CD14-positive monocyte (primary cell): Measurements from ENCODE around the gene WDR81. TPM values are rescaled to one million over a fixed set of nuclear protein-coding genes. Genes with fewer than 3 reads are reported as not detected.
A peak's percentile ranks its signal among the peaks of the same experiment; 100 is the strongest.
"Not testable (repeated sequence)": the region's sequence is repeated elsewhere in the genome, so short reads cannot be mapped to it uniquely, and the experiment has no call there.

Source experiments
- DNase-seq, 3 donors: peaks; one replicate each; pipeline ENCODE4 v3.0.0-alpha.2; 2011 to 2022
- H2AFZ ChIP-seq: 2 replicates; pipeline ENCODE4 v1.6.0; 2012; ENCODE audit warnings: mild to moderate bottlenecking, low read depth, low read length, inconsistent platforms; ENCODE audit not compliant: insufficient read depth, poor library complexity, severe bottlenecking
- H3K27ac ChIP-seq, 2 donors: 1 replicate in 1 of 2; 2 replicates in 1 of 2; pipeline ENCODE4 v1.5.1; 2012 to 2013; ENCODE audit warnings: low read length in 2 of 2, control low read depth in 1 of 2, inconsistent platforms in 1 of 2, low read depth in 1 of 2, mild to moderate bottlenecking in 1 of 2
- H3K27me3 ChIP-seq, 2 donors: one replicate each; pipeline versions ENCODE4 v1.6.0 to v1.6.1; 2011 to 2013; ENCODE audit warnings: low read length in 2 of 2; ENCODE audit not compliant: control insufficient read depth in 2 of 2, insufficient read depth in 2 of 2
- H3K36me3 ChIP-seq, 2 donors: replicated peaks in 1 of 2; 1 replicate in 1 of 2; 2 replicates in 1 of 2; pipeline versions ENCODE4 v1.5.1 to v1.6.1; 2012 to 2013; ENCODE audit warnings: low read length in 2 of 2, control low read depth in 1 of 2, inconsistent platforms in 1 of 2, mild to moderate bottlenecking in 1 of 2; ENCODE audit not compliant: insufficient read depth in 2 of 2, control insufficient read depth in 1 of 2
- H3K4me1 ChIP-seq, 2 donors: 1 replicate in 1 of 2; 2 replicates in 1 of 2; pipeline versions ENCODE4 v1.5.1 to v1.6.1; 2012 to 2013; ENCODE audit warnings: low read length in 2 of 2, control low read depth in 1 of 2, inconsistent platforms in 1 of 2, mild to moderate bottlenecking in 1 of 2, moderate library complexity in 1 of 2; ENCODE audit not compliant: insufficient read depth in 2 of 2, control insufficient read depth in 1 of 2
- H3K4me2 ChIP-seq: replicated peaks from 2 replicates; pipeline ENCODE3; 2012; ENCODE audit warnings: low read length, moderate library complexity, mild to moderate bottlenecking; ENCODE audit not compliant: poor library complexity, severe bottlenecking; ENCODE audit errors: extremely low read depth
- H3K4me3 ChIP-seq, 3 experiments: fragments of 200-600 bp in 1 of 3; sonication (generic) in 1 of 3; replicated peaks in 1 of 3; 1 replicate in 2 of 3; 2 replicates in 1 of 3; pipeline ENCODE4 v1.5.1; 2011 to 2013; ENCODE audit warnings: low read length in 3 of 3, mild to moderate bottlenecking in 3 of 3, control low read depth in 2 of 3, low read depth in 2 of 3, inconsistent platforms in 1 of 3, moderate library complexity in 1 of 3
- H3K79me2 ChIP-seq: 2 replicates; pipeline ENCODE4 v1.6.0; 2012; ENCODE audit warnings: mild to moderate bottlenecking, control low read depth, inconsistent platforms, low read length, moderate library complexity; ENCODE audit not compliant: insufficient read depth
- H3K9ac ChIP-seq: 2 replicates; pipeline ENCODE4 v1.6.0; 2017; ENCODE audit warnings: low read length, mild to moderate bottlenecking; ENCODE audit not compliant: insufficient read depth, poor library complexity, severe bottlenecking
- H3K9me3 ChIP-seq, 2 donors: replicated peaks in 1 of 2; 1 replicate in 1 of 2; 2 replicates in 1 of 2; pipeline versions ENCODE4 v1.5.1 to v1.6.1; 2012 to 2013; ENCODE audit warnings: low read length in 2 of 2, control low read depth in 1 of 2; ENCODE audit not compliant: control insufficient read depth in 1 of 2, insufficient read depth in 1 of 2
- H4K20me1 ChIP-seq: 2 replicates; pipeline ENCODE4 v1.6.0; 2012; ENCODE audit warnings: mild to moderate bottlenecking, low read length, control low read depth, moderate library complexity; ENCODE audit not compliant: insufficient read depth
- H3K27ac Mint-ChIP-seq, 7 donors: one replicate each; pipeline ENCODE4 v1.8.0; 2020; ENCODE audit warnings: mild to moderate bottlenecking in 7 of 7, mixed read lengths in 7 of 7, moderate library complexity in 6 of 7, inconsistent platforms in 2 of 7
- H3K27me3 Mint-ChIP-seq, 3 donors: one replicate each; pipeline ENCODE4 v1.8.0; 2021 to 2022; ENCODE audit warnings: low read depth in 3 of 3, mild to moderate bottlenecking in 3 of 3, mixed read lengths in 3 of 3, moderate library complexity in 3 of 3, inconsistent platforms in 1 of 3
- H3K36me3 Mint-ChIP-seq, 2 donors: one replicate each; pipeline ENCODE4 v1.8.0; 2020; ENCODE audit warnings: mixed read lengths in 2 of 2, inconsistent platforms in 1 of 2, mild to moderate bottlenecking in 1 of 2
- H3K4me1 Mint-ChIP-seq: one replicate; pipeline ENCODE4 v1.8.0; 2020; ENCODE audit warnings: mild to moderate bottlenecking, mixed read lengths
- H3K4me3 Mint-ChIP-seq, 2 donors: one replicate each; pipeline ENCODE4 v1.8.0; 2020; ENCODE audit warnings: mild to moderate bottlenecking in 2 of 2, mixed read lengths in 2 of 2, moderate library complexity in 1 of 2
- H3K9me3 Mint-ChIP-seq, 7 donors: one replicate each; pipeline ENCODE4 v1.8.0; 2020 to 2022; ENCODE audit warnings: mixed read lengths in 7 of 7, mild to moderate bottlenecking in 6 of 7, moderate library complexity in 6 of 7, inconsistent platforms in 2 of 7
- WGBS: methylation state at CpG from one replicate; pipeline ENCODE4 v1.1.5; 2013; ENCODE audit warnings: missing lambda C conversion rate; ENCODE audit not compliant: insufficient coverage; 5-methylcytosine and 5-hydroxymethylcytosine counted together
- intact Hi-C, 2 donors: fragments of 100-400 bp; cut with micrococcal nuclease; formaldehyde crosslinking; loops; one replicate each; pipeline versions ENCODE4 v1.15.0 to v1.15.1; 2023
- polyA plus RNA-seq, 3 donors: library from polyadenylated mRNA; depleted of rRNA in 1 of 3; unstranded in 2 of 3; stranded (reverse) in 1 of 3; fragments of 300-500 nt in 2 of 3; fragments of >200 nt in 1 of 3; fragmentation: Illumina TruSeq in 2 of 3; gene quantifications; 1 replicate in 2 of 3; 2 replicates in 1 of 3; pipeline ENCODE4 v1.2.3, GENCODE V29; 2012 to 2021
- TF ChIP-seq, protein P1 (sequence below): fragments of 200-600 bp; IDR thresholded peaks from one replicate; pipeline ENCODE4 v1.8.0; 2022; ENCODE audit warnings: antibody characterized with exemption, mild to moderate bottlenecking

Gene WDR81
- polyA plus RNA-seq, 3 donors, result 6.2 to 45.4 (median 8.8) TPM

DNA sequence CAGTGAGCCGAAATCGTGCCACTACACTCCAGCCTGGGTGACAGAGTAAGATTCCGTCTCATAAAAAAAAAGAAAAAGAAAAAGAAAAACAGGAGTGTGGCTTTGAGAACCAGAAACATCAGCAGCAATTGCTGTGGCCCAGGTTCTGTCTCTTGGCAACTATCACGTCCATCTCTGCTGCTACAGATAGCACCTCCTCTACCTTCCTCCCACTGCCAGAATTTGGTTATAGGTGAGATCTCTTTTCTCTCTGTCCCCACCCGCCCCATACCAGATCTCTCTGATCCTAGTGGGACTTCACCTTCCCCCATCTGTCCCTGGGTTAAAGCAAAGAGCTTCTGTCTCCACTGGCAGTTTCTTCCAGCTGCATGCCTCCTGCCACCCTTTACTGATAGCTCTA, 17.4 kb upstream of the WDR81 start:
- TF ChIP-seq, protein P1, sequence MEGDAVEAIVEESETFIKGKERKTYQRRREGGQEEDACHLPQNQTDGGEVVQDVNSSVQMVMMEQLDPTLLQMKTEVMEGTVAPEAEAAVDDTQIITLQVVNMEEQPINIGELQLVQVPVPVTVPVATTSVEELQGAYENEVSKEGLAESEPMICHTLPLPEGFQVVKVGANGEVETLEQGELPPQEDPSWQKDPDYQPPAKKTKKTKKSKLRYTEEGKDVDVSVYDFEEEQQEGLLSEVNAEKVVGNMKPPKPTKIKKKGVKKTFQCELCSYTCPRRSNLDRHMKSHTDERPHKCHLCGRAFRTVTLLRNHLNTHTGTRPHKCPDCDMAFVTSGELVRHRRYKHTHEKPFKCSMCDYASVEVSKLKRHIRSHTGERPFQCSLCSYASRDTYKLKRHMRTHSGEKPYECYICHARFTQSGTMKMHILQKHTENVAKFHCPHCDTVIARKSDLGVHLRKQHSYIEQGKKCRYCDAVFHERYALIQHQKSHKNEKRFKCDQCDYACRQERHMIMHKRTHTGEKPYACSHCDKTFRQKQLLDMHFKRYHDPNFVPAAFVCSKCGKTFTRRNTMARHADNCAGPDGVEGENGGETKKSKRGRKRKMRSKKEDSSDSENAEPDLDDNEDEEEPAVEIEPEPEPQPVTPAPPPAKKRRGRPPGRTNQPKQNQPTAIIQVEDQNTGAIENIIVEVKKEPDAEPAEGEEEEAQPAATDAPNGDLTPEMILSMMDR, result no peak
- Histone ChIP-seq H3K4me2 (no peak overlapping the region), H3K36me3 (peaks cover 2 to 6% of the 10 kb centered on the region in 2 donors), H3K4me3 (no peak overlapping the region), H4K20me1 (peaks cover 20% of the 10 kb centered on the region), H3K79me2 (no peaks in the 10 kb centered on the region), H3K9ac (no peak overlapping the region), H2AFZ (no peak overlapping the region), H3K27ac (no peak overlapping the region), H3K9me3 (no peaks in the 10 kb centered on the region), H3K4me1 (peaks cover 17 to 21% of the 10 kb centered on the region in 2 donors), H3K27me3 (peaks cover 0 to 36% of the 10 kb centered on the region in 2 donors)
- no peak overlapping the region for H3K4me3 Mint-ChIP-seq
- peaks cover 29 to 65% (median 42%) of the 10 kb centered on the region in 3 donors for H3K27me3 Mint-ChIP-seq
- H3K27ac Mint-ChIP-seq, result no peak overlapping the region
- H3K9me3 Mint-ChIP-seq, result peaks cover 0 to 5% (median 0%) of the 10 kb centered on the region in 7 donors
- DNase-seq, result no peak
- peaks cover 16% of the 10 kb centered on the region for H3K4me1 Mint-ChIP-seq
- intact Hi-C loops, result loop anchor here in 1 of 2 donors (5.0 kb wide), 1 partner anchor 35 kb away; no protein-coding TSS in a partner anchor
- H3K36me3 Mint-ChIP-seq, result peaks cover 14% of the 10 kb centered on the region in 2 donors
- 95% methylated on average over 4 of the region's 5 CpGs for WGBS

DNA sequence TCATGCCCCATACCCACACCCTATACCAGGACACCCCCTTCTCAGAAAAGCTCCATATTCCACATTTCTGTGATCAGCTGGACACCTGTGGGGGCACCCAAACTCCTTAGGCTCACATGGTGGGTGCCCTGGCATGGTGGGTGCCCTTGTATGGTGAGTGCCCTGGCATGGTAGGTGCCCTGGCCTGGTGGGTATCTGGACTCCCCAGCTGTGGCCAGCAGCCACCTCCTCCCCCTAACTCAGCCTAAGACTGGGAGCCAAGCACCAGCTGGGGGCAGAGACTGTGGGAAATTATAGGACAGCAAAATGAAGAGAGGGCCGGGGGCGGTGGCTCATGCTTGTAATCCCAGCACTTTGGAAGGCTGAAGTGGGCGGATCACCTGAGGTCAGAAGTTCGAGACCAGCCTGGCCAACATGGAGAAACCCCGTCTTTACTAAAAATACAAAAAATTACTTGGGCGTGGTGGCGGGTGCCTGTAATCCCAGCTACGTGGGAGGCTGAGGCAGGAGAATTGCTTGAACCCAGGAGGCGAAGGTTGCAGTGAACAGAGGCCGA, 15.6 kb upstream of the WDR81 start:
- WGBS, result 97% methylated on average over 6 of the region's 10 CpGs
- H3K27me3 Mint-ChIP-seq, result peaks cover 34 to 70% (median 42%) of the 10 kb centered on the region in 3 donors

More for the DNA sequence above, 15.6 kb upstream of the WDR81 start:
- not testable (repeated sequence) for H3K4me3 ChIP-seq, H3K9me3 Mint-ChIP-seq, H2AFZ ChIP-seq, H3K9ac ChIP-seq, H3K4me2 ChIP-seq, H3K27ac ChIP-seq, H3K9me3 ChIP-seq
- Histone ChIP-seq H3K79me2 (peaks cover 13% of the 10 kb centered on the region), H3K4me1 (peaks cover 18 to 25% of the 10 kb centered on the region in 2 donors), H3K27me3 (peaks cover 0 to 36% of the 10 kb centered on the region in 2 donors), H3K36me3 (peaks cover 19 to 24% of the 10 kb centered on the region in 2 donors), H4K20me1 (peaks cover 38% of the 10 kb centered on the region)
- intact Hi-C loops, result loop anchor here in 1 of 2 donors (5.0 kb wide), 1 partner anchor 37 kb away; no protein-coding TSS in a partner anchor
- peak in 1 of 3 donors; percentile 5 for DNase-seq
- Mint-ChIP-seq H3K4me1 (peaks cover 25% of the 10 kb centered on the region), H3K27ac (peak overlapping the region in 1 of 7 donors; percentile 12), H3K36me3 (peaks cover 32% of the 10 kb centered on the region in 2 donors), H3K4me3 (peak overlapping the region in 1 of 2 donors; percentile 75)
